GM21515 (cell line): ENCODE results near the gene ZHX3.

Experiments
- ATAC-seq: cut with Tn5 transposase; IDR thresholded peaks from one replicate; pipeline ENCODE4 v1.9.1; 2021; ENCODE audit not compliant: unreplicated experiment

ZHX3 gene

DNA sequence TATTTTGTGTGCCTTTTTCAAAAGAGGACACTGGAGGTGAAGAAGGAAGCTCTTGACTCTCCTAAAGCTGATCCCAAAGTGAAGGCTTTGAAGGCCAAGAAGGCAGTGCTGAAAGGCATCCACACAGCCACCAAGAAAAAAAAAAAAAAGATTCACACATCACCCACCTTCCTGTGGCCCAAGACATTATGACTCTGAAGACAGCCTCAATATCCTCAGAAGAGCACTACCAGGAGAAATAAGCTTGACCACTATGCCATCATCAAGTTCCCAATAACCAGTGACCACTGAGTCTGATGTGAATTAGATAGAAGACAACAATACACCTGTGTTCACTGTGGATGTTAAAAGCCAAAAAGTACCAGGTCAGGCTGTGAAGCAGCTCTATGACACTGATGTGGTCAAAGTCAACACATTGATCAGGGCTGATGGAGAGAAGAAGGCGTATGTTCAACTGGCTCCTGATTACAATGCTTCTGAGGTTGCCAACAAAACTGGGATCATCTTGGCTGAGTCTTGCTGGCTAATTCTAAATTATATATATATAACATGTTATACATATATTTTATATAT, 120.8 kb downstream of the ZHX3 start:
- ATAC-seq, result no peak

DNA sequence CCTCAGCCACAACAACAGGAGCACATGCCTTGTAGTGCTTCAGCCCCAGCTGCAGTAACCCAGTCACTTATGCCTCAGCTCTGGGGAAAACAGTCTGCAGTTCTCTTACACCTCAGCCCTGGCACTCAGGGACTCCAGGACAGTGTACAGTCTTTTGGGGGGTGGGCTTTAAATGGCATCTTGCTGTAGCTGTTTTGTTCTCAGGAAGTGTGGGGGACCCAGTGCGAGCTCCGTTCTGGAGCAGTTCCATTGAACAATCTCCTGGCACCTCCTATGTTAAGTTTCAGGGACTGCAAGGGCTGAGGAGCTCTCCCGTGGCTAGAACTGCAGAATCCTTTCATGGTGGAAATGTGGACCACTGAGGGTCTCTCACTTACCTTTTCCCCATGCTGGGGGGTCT, 125.0 kb downstream of the ZHX3 start:
- no peak for ATAC-seq

DNA sequence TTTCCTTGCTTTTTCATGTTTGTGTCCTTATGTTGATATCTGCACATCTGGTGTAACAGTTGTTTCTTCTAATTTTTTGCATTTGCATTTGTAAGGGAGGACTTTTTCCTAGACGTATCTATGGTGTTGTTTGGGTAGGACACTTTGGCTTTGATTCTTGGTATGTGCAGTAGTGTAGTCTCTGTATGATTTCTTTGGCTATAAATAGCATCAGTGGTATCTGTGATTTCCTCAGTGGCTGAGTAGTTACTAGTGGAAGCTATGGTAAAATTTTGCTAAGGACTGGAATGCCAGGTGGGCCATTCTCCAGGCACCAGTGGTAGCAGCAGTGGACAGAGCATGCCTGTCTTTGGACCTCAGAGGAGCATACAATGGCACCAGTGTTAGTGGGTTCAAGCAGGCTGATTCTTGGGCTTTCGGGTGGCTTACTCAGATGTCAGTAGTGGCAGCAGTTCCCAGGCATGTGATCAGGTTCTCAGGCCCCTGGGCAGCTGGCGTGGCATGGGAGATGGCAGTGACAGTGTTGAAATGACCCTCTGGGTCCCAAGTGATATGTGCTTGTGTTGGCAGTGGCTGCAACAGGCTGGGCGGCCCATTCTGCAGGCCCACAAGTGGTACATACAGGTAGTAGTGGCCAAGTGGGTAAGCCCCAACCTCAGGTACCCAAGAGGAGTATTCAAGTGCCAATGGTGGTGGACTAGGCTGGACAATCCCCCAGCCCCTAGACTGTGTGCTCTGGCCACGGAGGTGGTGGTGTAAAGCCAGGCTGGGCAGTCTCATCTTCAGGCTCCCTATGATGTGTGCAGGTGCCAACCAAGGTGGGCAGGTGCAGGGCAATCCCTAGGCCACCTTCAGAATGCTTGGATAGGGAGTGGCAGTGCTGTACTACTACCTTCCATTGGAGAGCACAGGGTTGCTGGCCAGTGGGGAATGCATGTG, 125.7 kb downstream of the ZHX3 start:
- no peak for ATAC-seq

DNA sequence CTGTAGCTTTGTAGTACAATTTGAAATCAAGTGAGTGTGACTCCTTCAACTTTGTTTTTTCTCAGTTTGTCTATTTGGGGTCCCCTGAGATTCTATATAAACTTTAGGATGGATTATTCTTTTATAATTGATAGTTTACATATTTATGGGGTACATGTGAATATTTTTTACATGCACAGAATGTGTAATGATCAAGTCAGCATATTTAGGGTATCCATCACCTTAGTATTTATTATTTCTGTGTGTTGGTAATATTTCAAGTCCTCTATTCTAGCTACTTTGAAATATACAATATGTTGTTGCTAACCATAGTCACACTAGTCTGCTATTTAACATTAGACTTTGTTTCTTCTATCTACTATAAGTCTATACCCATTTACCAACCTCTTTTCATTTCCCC, 129.9 kb downstream of the ZHX3 start:
- ATAC-seq, result no peak

DNA sequence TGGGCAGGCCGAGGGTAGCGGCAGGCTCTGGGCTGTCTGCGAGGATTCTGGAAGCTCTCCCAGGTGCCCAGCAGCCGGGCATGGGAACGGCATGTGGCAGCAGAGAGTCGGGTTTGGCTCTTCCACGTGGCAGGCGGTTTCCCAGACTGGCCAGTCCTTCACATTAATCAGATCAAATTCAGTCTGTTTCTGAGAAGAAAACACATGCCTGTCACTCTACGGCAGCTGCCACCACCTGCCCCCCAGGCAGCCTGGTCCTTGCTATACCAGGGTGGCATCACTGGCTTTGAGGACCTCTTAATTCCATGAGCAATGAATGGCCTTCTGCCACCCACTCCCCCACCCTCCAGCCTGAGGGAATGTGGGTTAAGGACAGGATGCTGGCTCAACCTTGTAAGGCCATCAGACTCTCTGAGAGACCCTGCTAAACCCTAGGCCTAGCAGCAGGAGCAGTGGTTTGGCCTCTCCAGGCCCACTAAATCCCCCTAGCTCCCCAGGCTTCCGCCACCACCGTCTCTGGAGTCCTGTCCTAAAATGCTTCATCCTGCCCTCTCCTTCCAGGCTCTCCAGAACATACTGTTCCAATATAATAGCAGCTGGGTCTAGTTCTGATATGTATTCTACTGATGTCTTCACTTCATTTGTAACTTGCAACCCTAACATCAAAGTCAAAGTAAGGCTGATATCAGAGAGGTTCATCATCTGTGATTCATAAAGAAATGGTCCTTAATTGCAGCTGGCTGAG, 132.3 kb downstream of the ZHX3 start:
- no peak for ATAC-seq

DNA sequence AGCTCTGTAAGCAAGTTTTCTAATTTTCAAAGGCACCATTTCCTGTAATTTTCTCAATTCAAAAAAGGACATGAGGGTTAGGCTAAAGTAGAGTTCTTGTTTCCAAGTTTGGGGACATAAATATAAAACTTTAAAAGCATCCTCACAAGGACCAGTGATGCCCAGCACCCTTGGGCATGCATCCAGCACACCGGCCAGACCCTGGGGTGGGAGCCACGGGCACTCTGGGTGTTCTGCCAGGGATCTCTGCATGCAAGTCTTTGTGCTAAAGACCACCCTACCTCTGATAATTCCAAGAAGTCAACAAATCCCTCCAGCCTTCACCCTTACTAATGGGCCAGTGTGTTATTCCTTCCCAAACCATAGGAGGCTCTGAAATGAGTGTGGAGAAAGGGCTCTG, 133.7 kb downstream of the ZHX3 start:
- no peak for ATAC-seq

DNA sequence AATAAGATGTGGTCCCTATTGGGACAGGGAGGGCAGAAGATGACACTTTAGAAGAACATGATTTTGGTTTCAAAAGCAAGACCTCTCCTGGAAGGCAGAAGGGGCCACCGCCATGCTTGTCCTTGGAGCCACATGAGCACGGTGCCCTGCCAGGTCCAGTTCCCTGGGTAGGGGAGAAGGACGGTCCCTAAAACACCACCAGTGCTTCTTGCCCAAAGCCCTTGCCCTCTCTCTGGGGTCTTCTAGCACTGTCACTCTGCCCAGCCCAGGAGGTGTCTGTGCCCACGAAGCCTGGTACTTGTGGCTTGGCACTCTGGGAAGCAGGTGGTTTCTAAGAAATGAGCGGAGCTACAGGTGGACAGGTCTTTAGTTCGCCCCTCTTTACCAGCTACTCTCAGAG, 134.1 kb downstream of the ZHX3 start:
- ATAC-seq, result no peak

DNA sequence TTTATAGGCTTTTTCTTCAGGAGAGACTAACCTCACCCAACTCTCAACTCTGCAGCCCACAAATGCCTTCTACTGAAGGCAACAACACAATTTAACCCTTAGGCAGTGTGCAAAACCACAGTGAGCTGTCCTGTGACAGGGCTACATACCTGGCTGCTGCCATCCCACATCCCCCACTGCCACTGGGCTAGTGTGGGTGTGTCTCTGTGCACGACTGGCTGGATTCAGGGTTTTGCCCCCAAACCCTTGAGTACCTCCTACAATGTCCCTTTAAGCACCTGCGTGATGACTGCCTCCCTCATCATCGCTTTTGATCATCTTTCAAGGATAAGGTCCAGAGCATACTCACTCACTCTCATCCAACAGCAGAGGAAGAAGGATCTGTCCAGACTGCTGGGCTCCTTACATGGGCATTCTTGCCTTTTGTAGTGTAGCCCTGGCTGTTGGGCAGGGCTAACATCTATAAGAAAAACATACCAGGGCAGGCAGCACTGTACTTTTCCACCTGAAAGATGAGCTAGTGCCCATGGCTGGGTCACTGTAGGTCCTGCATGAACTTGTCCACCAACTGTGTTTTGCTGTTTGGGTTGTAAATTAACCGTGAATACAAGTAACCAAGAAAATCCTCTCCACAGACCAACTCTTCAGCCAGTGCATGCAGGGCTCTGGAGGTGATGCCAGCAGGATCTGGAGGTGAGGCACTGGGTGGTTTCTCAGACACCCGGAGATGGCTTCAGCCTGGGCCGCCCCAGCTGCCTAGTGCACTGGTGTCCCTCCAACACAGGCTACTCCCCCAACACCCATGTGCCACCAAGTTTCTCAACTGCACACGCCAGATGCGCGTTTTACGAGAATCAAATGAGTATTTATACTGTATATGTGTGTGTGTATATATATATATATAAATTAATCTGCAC, 135.0 kb downstream of the ZHX3 start:
- ATAC-seq, result no peak

DNA sequence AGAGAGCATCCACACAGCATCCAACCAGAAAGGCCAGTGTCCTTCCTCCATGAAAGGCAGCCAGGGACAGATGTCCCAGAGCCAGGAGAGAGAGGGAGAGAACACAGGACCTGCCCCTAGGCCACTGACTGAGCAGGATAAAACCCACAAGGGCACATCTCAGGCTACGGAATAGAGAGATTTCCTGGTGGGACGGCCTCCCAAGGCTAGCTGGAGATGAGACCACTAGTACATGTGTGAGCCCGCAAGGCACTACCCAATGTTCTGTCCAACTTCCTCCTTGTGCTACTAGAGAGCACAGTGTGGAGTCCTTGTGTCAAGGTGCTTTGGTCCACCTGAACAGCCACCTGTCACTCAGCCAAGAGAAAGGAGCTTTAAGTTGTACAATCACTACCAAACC, 136.0 kb downstream of the ZHX3 start:
- no peak for ATAC-seq

DNA sequence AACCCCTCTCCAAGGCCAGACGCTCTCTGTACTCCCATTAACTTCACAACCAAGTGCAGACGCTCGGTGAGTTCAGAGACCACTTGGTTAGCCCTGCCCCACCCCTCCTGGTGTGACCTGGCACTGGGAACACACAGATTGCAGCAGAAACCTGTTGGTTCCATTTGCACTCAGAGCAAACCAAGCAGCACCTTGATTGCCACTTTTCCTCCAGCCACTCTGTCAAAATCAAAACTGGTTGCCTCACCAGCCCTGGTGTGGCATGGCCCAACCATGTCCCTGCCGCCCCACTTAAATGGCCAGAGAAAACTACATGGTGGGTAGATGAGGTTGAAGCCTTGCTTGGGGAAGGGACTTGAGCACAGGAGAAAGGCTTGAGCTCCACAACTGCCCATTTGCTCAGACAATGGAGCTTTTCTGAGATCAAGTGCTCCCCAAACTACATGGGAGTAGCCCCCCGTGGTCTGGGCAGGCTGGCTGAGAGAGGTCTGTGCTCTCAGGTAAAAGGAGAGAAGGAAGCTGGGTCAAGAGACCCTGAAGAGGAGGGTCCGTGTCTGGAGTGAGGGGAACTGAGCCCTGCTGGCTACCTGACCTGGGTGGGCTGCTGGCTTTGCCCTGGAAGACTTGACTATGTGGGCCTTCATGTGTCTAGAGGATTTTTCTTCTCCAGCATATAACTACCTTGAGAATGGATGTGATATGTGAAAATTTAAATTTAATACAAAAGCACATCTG, 136.8 kb downstream of the ZHX3 start:
- ATAC-seq, result no peak

DNA sequence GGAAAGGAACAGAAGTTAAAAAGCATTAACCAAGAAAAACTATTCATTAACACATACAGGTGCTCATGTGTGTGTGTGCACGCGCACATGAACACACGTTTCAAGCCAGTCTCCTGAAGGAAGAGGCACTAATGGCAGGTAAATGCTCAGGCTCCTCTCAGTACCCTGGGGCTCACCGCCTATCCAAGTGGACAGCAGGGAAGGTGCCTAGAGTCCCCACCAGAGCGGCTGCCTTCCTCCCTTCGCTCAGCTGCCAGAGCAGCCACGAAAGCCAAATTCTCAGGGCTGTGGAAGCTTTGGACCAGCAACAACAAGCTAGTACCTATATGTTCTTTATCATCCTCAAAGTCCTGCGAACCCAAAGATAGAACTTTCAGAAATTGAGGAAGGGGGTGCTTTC, 137.6 kb downstream of the ZHX3 start:
- no peak for ATAC-seq

DNA sequence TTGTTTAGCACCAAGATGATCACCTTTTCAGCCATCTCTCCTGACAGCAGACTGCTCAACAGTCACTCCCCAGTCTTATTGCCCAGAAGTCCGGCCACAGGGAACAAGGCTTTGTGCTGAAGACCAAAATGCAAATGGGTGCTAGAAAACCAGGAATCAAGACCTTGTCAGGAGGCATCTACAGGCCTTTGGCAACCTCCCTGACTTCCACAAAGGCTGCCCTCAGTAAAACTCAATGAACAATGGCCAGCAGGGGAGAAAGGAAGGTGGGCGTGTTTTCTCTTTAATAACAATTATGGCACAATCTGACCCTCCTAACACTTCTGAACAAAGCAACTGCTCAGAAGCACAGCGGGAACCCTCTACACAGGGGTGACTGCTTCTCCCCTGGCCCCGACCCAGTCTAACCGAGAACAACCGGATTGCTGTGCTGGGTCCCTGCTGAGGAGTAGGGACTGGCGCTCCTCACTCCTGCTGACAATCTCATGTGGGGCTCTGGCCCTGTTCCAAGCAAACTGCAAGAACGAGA, 138.6 kb downstream of the ZHX3 start:
- ATAC-seq, result no peak

DNA sequence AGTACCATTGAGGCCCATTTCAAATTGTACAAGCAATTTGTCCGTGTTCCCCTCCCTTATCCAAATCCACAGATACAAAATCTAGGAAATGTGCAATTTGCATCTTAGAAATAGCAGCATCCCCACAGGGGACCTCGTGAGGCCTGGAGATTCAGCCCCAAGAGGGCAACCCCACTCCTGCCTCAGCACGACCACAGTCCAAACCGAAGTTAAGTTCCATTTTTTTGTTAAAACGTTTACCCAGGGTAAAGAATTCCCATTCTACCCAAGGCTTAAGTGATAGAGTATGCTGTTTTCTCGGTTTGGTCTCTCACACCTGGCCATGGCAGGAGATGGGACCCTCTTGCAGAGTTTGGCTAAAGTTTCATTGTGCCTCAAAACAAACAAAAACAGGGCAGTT, 139.0 kb downstream of the ZHX3 start:
- ATAC-seq, result no peak

DNA sequence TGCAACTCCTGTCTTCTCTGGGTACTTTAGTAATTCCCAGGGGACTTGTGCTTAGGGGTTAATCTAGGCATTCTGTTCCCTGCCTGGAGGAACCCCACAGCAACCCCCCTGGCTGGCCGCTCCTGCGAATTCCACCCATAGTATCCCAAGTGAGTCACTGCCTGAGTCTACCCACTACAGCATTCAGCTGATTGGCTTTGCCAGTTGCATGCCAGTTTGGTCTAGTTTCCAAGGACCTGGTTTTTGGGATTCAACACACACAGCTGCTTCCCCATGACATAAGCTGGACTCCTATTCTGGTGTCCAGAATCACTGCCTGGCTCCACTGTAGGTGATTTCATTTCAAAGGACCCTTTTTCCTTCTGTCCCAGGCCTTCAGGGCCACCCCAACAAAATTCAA, 139.9 kb downstream of the ZHX3 start:
- no peak for ATAC-seq

DNA sequence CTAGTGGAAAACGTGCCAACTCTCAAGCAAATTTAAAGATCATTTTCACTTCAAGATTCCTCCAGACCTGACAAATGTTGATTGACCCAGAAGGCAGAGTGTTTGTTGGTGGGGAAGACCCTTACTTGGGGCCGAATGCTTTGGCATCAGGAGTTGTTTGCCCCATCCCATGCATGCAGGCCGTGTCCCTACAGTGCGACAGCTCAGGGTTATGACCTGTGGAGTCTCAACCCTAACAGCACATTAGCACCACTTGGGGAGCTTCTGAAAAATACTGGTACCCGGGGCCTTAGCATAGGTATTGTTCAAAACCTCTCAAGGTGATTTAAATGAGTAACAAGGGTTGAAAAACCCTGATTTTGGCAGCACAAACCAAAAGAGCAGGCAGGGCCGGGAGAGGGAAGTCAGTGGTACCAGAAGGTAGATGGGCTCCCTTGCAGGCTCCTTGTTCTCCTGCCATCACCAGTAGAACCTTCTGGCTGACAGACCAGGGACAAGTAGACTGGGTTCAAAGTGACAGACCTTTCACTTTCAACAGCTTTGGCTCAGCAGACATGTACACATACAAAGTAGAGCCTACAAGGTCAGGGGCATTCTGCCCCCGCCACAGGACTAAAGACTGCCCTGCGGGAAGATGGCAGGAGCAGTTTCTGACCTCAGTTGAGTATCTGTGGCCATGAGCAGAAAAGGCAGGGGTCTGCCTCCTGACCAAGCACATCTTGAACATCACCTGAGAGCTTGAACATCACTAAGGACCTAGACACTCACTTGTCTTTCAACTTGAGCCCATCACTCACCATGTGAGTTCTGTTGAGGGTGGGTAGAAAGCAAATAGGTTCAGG, 140.6 kb downstream of the ZHX3 start:
- ATAC-seq, result no peak

DNA sequence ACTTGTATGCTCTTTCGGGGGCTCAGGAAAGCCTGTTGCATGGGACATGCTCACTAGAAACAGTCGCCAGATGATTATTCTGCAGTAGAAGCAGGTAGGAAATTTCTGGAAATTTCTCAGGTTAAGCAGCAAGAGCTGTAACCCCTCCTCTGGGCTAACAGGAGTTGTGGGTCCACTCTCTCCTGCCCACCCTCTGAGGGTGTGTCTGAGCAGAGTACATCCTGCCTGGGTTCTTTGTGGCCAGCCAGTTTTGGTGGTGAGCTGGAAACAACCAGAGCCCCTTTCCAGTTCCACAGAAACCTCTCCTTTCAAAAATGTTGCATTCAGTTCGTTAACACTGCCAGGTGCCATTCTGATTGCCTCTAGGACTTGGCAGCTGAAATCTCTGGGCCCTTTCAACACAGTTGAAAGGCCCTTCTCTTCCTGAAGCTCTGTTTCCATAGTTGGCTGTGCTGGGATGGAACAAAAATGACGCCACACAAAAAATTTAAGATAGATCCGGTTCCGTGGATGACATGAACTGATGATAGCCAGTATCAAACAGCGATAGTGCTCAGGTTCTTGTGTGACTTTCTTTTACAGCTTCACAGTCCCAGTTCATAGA, 141.7 kb downstream of the ZHX3 start:
- ATAC-seq, result no peak

DNA sequence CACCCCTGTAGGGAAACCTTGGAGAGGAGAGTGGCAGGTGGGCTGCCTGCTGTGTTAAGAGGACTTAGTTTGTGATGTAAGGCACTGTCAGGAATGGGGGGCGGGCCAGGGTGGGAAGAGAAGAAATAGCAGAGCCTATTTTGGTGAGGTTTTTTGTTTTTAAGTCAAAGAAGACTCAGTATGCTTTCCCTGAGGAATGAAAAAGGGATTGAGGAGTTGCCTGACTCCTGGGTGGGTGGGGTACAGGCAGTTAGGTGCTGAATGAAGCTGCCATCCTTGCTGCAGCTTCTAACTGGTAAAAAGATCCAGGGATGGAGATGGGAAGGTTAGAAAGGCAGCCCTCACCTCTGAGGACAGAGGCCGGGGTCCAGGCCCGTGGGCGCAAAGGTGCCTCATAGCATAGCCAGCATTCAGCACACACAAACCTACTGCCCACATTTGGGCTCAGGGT, 142.3 kb downstream of the ZHX3 start:
- ATAC-seq, result no peak

DNA sequence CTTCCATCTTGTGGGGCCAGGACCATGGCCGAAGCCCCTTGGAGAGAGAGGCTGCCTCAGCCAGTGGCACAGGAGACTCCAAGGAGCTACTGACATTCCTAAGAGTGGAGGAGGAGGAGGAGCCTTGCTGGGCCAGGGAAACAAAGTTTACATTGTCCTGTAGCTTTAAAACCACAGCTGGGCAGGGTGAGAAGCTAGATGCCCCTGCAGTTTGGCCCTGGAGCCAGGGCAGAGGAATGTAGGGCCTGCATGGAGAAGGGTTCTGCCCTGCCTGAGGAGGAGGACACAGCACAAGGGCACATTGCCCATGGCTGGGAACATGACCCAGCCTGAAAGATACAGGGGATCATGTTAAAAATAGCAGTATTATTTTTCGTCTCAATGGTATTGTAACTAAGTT, 142.7 kb downstream of the ZHX3 start:
- no peak for ATAC-seq

DNA sequence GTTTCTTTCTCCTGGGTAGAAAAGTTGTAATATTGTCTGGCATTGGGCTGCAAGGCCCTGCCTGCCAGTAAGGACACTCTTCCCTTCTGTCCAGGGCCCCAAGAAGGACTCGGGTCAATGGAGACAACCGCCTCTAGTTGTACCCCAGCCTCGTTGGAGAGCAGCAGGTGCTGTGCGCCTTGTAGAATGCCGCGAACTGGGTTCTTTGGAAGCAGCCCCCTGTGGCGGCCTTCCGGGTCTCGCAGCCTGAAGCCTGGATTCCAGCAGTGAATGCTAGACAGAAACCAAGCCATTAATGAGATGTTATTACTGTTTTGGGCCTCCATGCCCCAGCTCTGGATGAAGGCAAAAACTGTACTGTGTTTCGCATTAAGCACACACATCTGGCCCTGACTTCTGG, 143.2 kb downstream of the ZHX3 start:
- ATAC-seq, result no peak
